H1 (cell line): ENCODE results near the gene SLC25A12. TPM values are rescaled to one million over a fixed set of nuclear protein-coding genes. Genes with fewer than 3 reads are reported as not detected.

Experiments used
- CTCF ChIA-PET: fragments of 300-600 bp; sonication (Branson Sonifier 250); formaldehyde crosslinking; loops from one replicate; lab custom pipeline; 2021; ENCODE audit not compliant: partially characterized antibody; lab: Charles Lee
- POLR2A ChIA-PET: fragments of 300-600 bp; sonication (Branson Sonifier 250); formaldehyde crosslinking; loops from one replicate; lab custom pipeline; 2021; ENCODE audit warnings: inconsistent platforms; ENCODE audit not compliant: partially characterized antibody; lab: Charles Lee
- DNase-seq, 2 experiments: peaks; one replicate each; pipeline versions ENCODE4 v3.0.0 to v3.0.0-alpha.2; 2010 to 2022; ENCODE audit warnings: low spot score in 2 of 2, low read depth in 1 of 2, mixed read lengths in 1 of 2
- FAIRE-seq: peaks from 2 replicates; lab custom pipeline; 2011; peaks lifted over from hg19 to GRCh38; lab: Jason Lieb, UNC
- H2AFZ ChIP-seq: 2 replicates; pipeline ENCODE4 v1.8.1; 2012; ENCODE audit warnings: low read length, inconsistent platforms
- H2AK5ac ChIP-seq: 2 replicates; pipeline ENCODE4 v1.6.1; 2013; ENCODE audit warnings: low read depth, low read length
- H2BK120ac ChIP-seq: replicated peaks from 2 replicates; pipeline ENCODE3; 2013; ENCODE audit warnings: low read depth, low read length, inconsistent platforms
- H2BK12ac ChIP-seq: 2 replicates; pipeline ENCODE4 v1.6.1; 2013; ENCODE audit warnings: low read depth, low read length
- H2BK15ac ChIP-seq: 2 replicates; pipeline ENCODE4 v1.6.1; 2013; ENCODE audit warnings: low read length
- H2BK20ac ChIP-seq: 2 replicates; pipeline ENCODE4 v1.6.1; 2013; ENCODE audit warnings: low read length
- H2BK5ac ChIP-seq: 2 replicates; pipeline ENCODE4 v1.6.1; 2013; ENCODE audit warnings: low read depth, low read length
- H3K14ac ChIP-seq: 2 replicates; pipeline ENCODE4 v1.6.1; 2013; ENCODE audit warnings: inconsistent platforms; ENCODE audit not compliant: insufficient read length
- H3K18ac ChIP-seq: 2 replicates; pipeline ENCODE4 v1.6.1; 2013; ENCODE audit warnings: low read length; ENCODE audit errors: extremely low read depth
- H3K23ac ChIP-seq: 2 replicates; pipeline ENCODE4 v1.6.1; 2013; ENCODE audit warnings: inconsistent platforms; ENCODE audit not compliant: insufficient read length
- H3K23me2 ChIP-seq: 2 replicates; pipeline ENCODE4 v1.6.1; 2013; ENCODE audit warnings: low read depth, low read length
- H3K27ac ChIP-seq: 2 replicates; pipeline ENCODE4 v1.6.1; 2011; ENCODE audit warnings: low read depth, low read length, inconsistent platforms
- H3K27me3 ChIP-seq, 4 experiments: replicated peaks in 1 of 4; 1 replicate in 1 of 4; 2 replicates in 3 of 4; pipeline versions ENCODE4 v1.6.1 to v1.8.1; 2011 to 2013; ENCODE audit warnings: low read length in 3 of 4, mild to moderate bottlenecking in 3 of 4, inconsistent platforms in 2 of 4, mixed read lengths in 2 of 4, moderate library complexity in 1 of 4; ENCODE audit not compliant: control insufficient read depth in 3 of 4, insufficient read depth in 3 of 4; ENCODE audit errors: extremely low read depth in 1 of 4
- H3K36me3 ChIP-seq, 4 experiments: 2 replicates each; pipeline versions ENCODE4 v1.6.1 to v1.8.1; 2011 to 2013; ENCODE audit warnings: mild to moderate bottlenecking in 4 of 4, low read length in 3 of 4, moderate library complexity in 2 of 4, control low read depth in 1 of 4, inconsistent platforms in 1 of 4; ENCODE audit not compliant: insufficient read depth in 4 of 4, control insufficient read depth in 2 of 4
- H3K4ac ChIP-seq: replicated peaks from 2 replicates; pipeline ENCODE3; 2013; ENCODE audit warnings: low read length, low read depth, mixed read lengths, inconsistent platforms; ENCODE audit not compliant: insufficient read length
- H3K4me1 ChIP-seq, 4 experiments: replicated peaks in 1 of 4; 1 replicate in 1 of 4; 2 replicates in 3 of 4; pipeline versions ENCODE4 v1.6.1 to v1.8.1; 2011 to 2013; ENCODE audit warnings: low read length in 3 of 4, inconsistent platforms in 2 of 4, mixed read lengths in 1 of 4; ENCODE audit not compliant: insufficient read depth in 4 of 4, control insufficient read depth in 3 of 4
- H3K4me2 ChIP-seq, 2 experiments: 2 replicates each; pipeline versions ENCODE4 v1.6.1 to v1.8.1; 2011 to 2013; ENCODE audit warnings: low read depth in 2 of 2, low read length in 2 of 2, control low read depth in 1 of 2, inconsistent platforms in 1 of 2, mild to moderate bottlenecking in 1 of 2; ENCODE audit not compliant: insufficient read depth in 1 of 2
- H3K4me3 ChIP-seq, 4 experiments: fragments of 200-600, 300-600 bp in 1 of 4; sonication (generic), shearing (Covaris generic), sonication (Bioruptor Twin) in 1 of 4; 2 replicates each; pipeline versions ENCODE4 v1.5.1 to v1.8.1; 2011 to 2016; ENCODE audit warnings: low read length in 4 of 4, low read depth in 3 of 4, control low read depth in 2 of 4, inconsistent platforms in 2 of 4, mild to moderate bottlenecking in 2 of 4, mixed read lengths in 1 of 4, moderate library complexity in 1 of 4; ENCODE audit not compliant: insufficient read depth in 2 of 4; ENCODE audit errors: extremely low read depth in 1 of 4
- H3K56ac ChIP-seq: replicated peaks from 2 replicates; pipeline ENCODE3; 2013; ENCODE audit warnings: low read depth, mild to moderate bottlenecking, mixed read lengths, low read length, inconsistent platforms; ENCODE audit not compliant: insufficient read length
- H3K79me1 ChIP-seq: 2 replicates; pipeline ENCODE4 v1.6.1; 2013; ENCODE audit warnings: low read depth, low read length, control low read depth
- H3K79me2 ChIP-seq, 2 experiments: 2 replicates each; pipeline versions ENCODE4 v1.6.1 to v1.8.1; 2012 to 2013; ENCODE audit warnings: low read length in 2 of 2, mild to moderate bottlenecking in 2 of 2, inconsistent platforms in 1 of 2; ENCODE audit not compliant: insufficient read depth in 2 of 2, control insufficient read depth in 1 of 2
- H3K9ac ChIP-seq, 4 experiments: replicated peaks in 1 of 4; 1 replicate in 1 of 4; 2 replicates in 3 of 4; pipeline versions ENCODE4 v1.6.1 to v1.8.1; 2011 to 2013; ENCODE audit warnings: low read depth in 3 of 4, low read length in 3 of 4, control low read depth in 2 of 4, mild to moderate bottlenecking in 2 of 4, moderate library complexity in 2 of 4, inconsistent platforms in 1 of 4; ENCODE audit errors: extremely low read depth in 1 of 4
- H3K9me3 ChIP-seq, 2 experiments: 2 replicates each; pipeline versions ENCODE4 v1.6.1 to v1.8.1; 2012 to 2013; ENCODE audit warnings: mild to moderate bottlenecking in 2 of 2, moderate library complexity in 2 of 2, control low read depth in 1 of 2, inconsistent platforms in 1 of 2, low read depth in 1 of 2, low read length in 1 of 2, mixed read lengths in 1 of 2; ENCODE audit not compliant: insufficient read depth in 2 of 2
- H4K20me1 ChIP-seq, 2 experiments: replicated peaks in 1 of 2; 2 replicates each; pipeline versions ENCODE3 to v1.8.1; 2011 to 2013; ENCODE audit warnings: inconsistent platforms in 2 of 2, low read length in 2 of 2, mild to moderate bottlenecking in 1 of 2; ENCODE audit not compliant: insufficient read depth in 2 of 2, control insufficient read depth in 1 of 2
- H4K5ac ChIP-seq: 2 replicates; pipeline ENCODE4 v1.6.1; 2013; ENCODE audit warnings: low read length, low read depth, mixed read lengths, inconsistent platforms; ENCODE audit not compliant: insufficient read length
- H4K8ac ChIP-seq: 2 replicates; pipeline ENCODE4 v1.8.0; 2013; ENCODE audit warnings: mild to moderate bottlenecking, moderate library complexity, low read length, inconsistent platforms; ENCODE audit not compliant: insufficient read depth; ENCODE audit errors: extremely low read depth
- H4K91ac ChIP-seq: replicated peaks from 2 replicates; pipeline ENCODE3; 2013; ENCODE audit warnings: low read length, mixed read lengths, inconsistent platforms; ENCODE audit not compliant: insufficient read length
- CHD2 ChIP-seq: IDR thresholded peaks from 2 replicates; pipeline ENCODE4 v1.6.1; 2012; ENCODE audit warnings: low read length, improper control_type of control experiment
- EZH2 ChIP-seq: fragments of 200-600 bp; sonication (generic); IDR thresholded peaks from 2 replicates; pipeline ENCODE4 v1.7.1; 2012; ENCODE audit warnings: low read depth, mild to moderate bottlenecking, moderate library complexity, low read length, inconsistent platforms; ENCODE audit not compliant: severe bottlenecking
- POU5F1 ChIP-seq: IDR thresholded peaks from 2 replicates; pipeline ENCODE4 v1.6.1; 2011; ENCODE audit warnings: low read depth, mild to moderate bottlenecking, low read length, moderate library complexity
- TAF7 ChIP-seq: optimal IDR thresholded peaks from 2 replicates; pipeline ENCODE3; 2011; ENCODE audit warnings: low read depth, mild to moderate bottlenecking, inconsistent platforms, low read length, moderate library complexity, borderline replicate concordance
- TCF12 ChIP-seq: IDR thresholded peaks from 2 replicates; pipeline ENCODE4 v1.6.1; 2011; ENCODE audit warnings: low read depth, mild to moderate bottlenecking, low read length
- WGBS, 2 experiments: shearing (Covaris generic) in 1 of 2; methylation state at CpG; one replicate each; pipeline versions ENCODE4 v1.1.6 to v1.1.7; 2013 to 2015; ENCODE audit warnings: low lambda C conversion rate in 2 of 2, mixed read lengths in 2 of 2, inconsistent platforms in 1 of 2, low coverage in 1 of 2, missing lambda C conversion rate in 1 of 2; ENCODE audit not compliant: insufficient replicate concordance in 2 of 2, insufficient coverage in 1 of 2, insufficient read length in 1 of 2; ENCODE audit errors: extremely low coverage in 1 of 2, missing lambda C conversion rate in 1 of 2; 5-methylcytosine and 5-hydroxymethylcytosine counted together
- polyA plus RNA-seq, 7 experiments: library from polyadenylated mRNA; depleted of rRNA in 3 of 7; stranded (reverse) in 5 of 7; unstranded in 2 of 7; fragments of >200 nt in 5 of 7; fragments of 200-250 nt in 2 of 7; gene quantifications; 1 replicate in 5 of 7; 2 replicates in 1 of 7; 4 replicates in 1 of 7; pipeline versions ENCODE4 v1.2.1 to v1.2.3, GENCODE V29; 2011 to 2013; ENCODE audit warnings: missing spikeins in 2 of 7, mixed read lengths in 2 of 7
- total RNA-seq: library from RNA; stranded (reverse); fragmentation: NEBNext Ultra II Directional; extraction: Animal tissue kit (Norgen Biotek cat#: 25700); gene quantifications from 2 replicates; pipeline ENCODE4 v1.2.1, GENCODE V29; 2021

The SLC25A12 gene
- total and polyA plus RNA-seq, 2 of the 8 experiments (the other 6 are each of a cell fraction or from before 2014, with no cell fraction given), result 7.7 to 10.2 TPM

DNA sequence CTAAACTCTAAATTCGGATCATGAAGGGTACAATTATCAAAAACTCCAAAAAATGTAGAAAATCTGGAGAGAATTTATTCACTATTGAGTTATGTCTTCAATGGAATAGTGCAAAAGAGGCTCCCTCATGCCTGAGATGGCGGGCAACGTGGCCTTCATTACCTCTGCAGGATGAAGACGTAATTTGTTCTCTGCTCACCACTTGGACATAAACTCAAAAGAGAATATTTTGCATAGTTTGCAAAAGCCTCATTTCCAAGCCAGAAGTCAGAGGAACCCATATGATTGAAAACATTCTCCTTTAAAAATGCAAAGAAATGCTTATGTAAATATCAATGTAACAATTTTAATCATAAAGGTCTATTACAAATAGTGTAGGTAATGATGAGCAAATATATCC is 58.7 kb downstream of the SLC25A12 start:
- Histone ChIP-seq H3K79me1 (no peaks in the 10 kb centered on the region), H3K18ac (no peak overlapping the region), H3K23ac (no peak overlapping the region), H2BK12ac (no peak overlapping the region), H2BK5ac (no peak overlapping the region), H2AFZ (no peak overlapping the region), H3K4me3 (no peak overlapping the region), H3K27me3 (no peaks in the 10 kb centered on the region), H3K14ac (no peak overlapping the region), H3K23me2 (peaks cover 2% of the 10 kb centered on the region; the same call in 1 of the 2 replicates), H4K8ac (no peak overlapping the region), H3K27ac (no peak overlapping the region), H3K36me3 (peaks cover 8 to 60% (median 33%) of the 10 kb centered on the region in 4 experiments), H2BK120ac (no peak overlapping the region), H4K5ac (no peak overlapping the region), H4K91ac (no peak overlapping the region), H3K4me2 (no peak overlapping the region), H2BK20ac (no peak overlapping the region), H3K79me2 (no peaks in the 10 kb centered on the region), H2AK5ac (no peak overlapping the region), H2BK15ac (no peak overlapping the region), H4K20me1 (no peaks in the 10 kb centered on the region), H3K4me1 (no peaks in the 10 kb centered on the region), H3K4ac (no peak overlapping the region), H3K9ac (no peak overlapping the region), H3K56ac (no peak overlapping the region), H3K9me3 (peaks cover 33% of the 10 kb centered on the region in 2 experiments)
- ChIA-PET POLR2A (no interaction called here), CTCF (no interaction called here)
- 89% methylated on average over 4 of the region's 4 CpGs; no CpG with 5 or more reads in 1 of the 2 experiments for WGBS, 2 experiments
- FAIRE-seq (no peak), DNase-seq (no peak)
- TF ChIP-seq EZH2, result no peak
- no peak for TF ChIP-seq POU5F1
- no peak for TF ChIP-seq TAF7
- no peak for TF ChIP-seq CHD2
- no peak for TF ChIP-seq TCF12
